B cell (primary cell): ENCODE data around the gene SHE. TPM values are rescaled to one million over a fixed set of nuclear protein-coding genes. Genes with fewer than 3 reads are reported as not detected.

Source experiments
- ATAC-seq: fragments of 200-7000 bp; cut with Tn5 transposase; one replicate; pipeline ENCODE4 v1.10.0; 2021; ENCODE audit warnings: low read depth, mild to moderate bottlenecking, moderate number of reproducible peaks, moderate library complexity
- CTCF ChIA-PET: fragments of 350-600 bp; sonication (Branson Sonifier 250); formaldehyde crosslinking; loops from one replicate; lab custom pipeline; 2021; ENCODE audit warnings: antibody characterized with exemption, inconsistent platforms; lab: Charles Lee
- POLR2A ChIA-PET: fragments of 350-600 bp; sonication (Branson Sonifier 250); formaldehyde crosslinking; loops from one replicate; lab custom pipeline; 2021; ENCODE audit warnings: antibody characterized with exemption; lab: Charles Lee
- DNase-seq: peaks from one replicate; pipeline ENCODE4 v3.0.0; 2013
- H2AFZ ChIP-seq: 2 replicates; pipeline ENCODE4 v1.6.1; 2012; ENCODE audit warnings: mild to moderate bottlenecking, low read depth, low read length; ENCODE audit not compliant: insufficient read depth, poor library complexity, severe bottlenecking
- H3K27ac ChIP-seq, 2 donors: 1 replicate in 1 of 2; 2 replicates in 1 of 2; pipeline ENCODE4 v1.5.1; 2012 to 2013; ENCODE audit warnings: low read length in 2 of 2, mild to moderate bottlenecking in 2 of 2, moderate library complexity in 1 of 2
- H3K27me3 ChIP-seq, 4 experiments: fragments of 200-600 bp in 1 of 4; sonication (generic) in 1 of 4; replicated peaks in 1 of 4; 1 replicate in 2 of 4; 2 replicates in 2 of 4; pipeline versions ENCODE4 v1.6.1 to v1.7.0; 2013 to 2016; ENCODE audit warnings: low read length in 3 of 4, mild to moderate bottlenecking in 2 of 4, mixed read lengths in 1 of 4, moderate library complexity in 1 of 4; ENCODE audit not compliant: insufficient read depth in 4 of 4, control insufficient read depth in 3 of 4; ENCODE audit errors: control extremely low read depth in 1 of 4
- H3K36me3 ChIP-seq, 2 experiments: replicated peaks in 1 of 2; 1 replicate in 1 of 2; 2 replicates in 1 of 2; pipeline versions ENCODE4 v1.6.1 to v1.7.1; 2013; ENCODE audit warnings: low read length in 1 of 2; ENCODE audit not compliant: insufficient read depth in 2 of 2, control insufficient read depth in 1 of 2; ENCODE audit errors: control extremely low read depth in 1 of 2, extremely low read depth in 1 of 2
- H3K4me1 ChIP-seq, 2 donors: fragments of 200-600 bp in 1 of 2; sonication (generic) in 1 of 2; 1 replicate in 1 of 2; 2 replicates in 1 of 2; pipeline versions ENCODE4 v1.5.1 to v1.6.1; 2013 to 2017; ENCODE audit warnings: low read length in 2 of 2; ENCODE audit not compliant: control insufficient read depth in 2 of 2, insufficient read depth in 2 of 2
- H3K4me2 ChIP-seq: replicated peaks from 2 replicates; pipeline ENCODE3; 2012; ENCODE audit warnings: mild to moderate bottlenecking, low read depth, low read length; ENCODE audit not compliant: poor library complexity, severe bottlenecking
- H3K4me3 ChIP-seq, 5 experiments: fragments of 200-600 bp in 1 of 5; sonication (generic) in 1 of 5; 1 replicate in 3 of 5; 2 replicates in 2 of 5; pipeline versions ENCODE4 v1.5.1 to v1.7.0; 2011 to 2016; ENCODE audit warnings: low read length in 4 of 5, mild to moderate bottlenecking in 4 of 5, low read depth in 2 of 5, control low read depth in 1 of 5, moderate library complexity in 1 of 5; ENCODE audit not compliant: insufficient read depth in 1 of 5; ENCODE audit errors: control extremely low read depth in 1 of 5, extremely low read depth in 1 of 5
- H3K79me2 ChIP-seq: fragments of 200-600 bp; sonication (generic); one replicate; pipeline ENCODE4 v1.6.0; 2016; ENCODE audit warnings: low read length; ENCODE audit not compliant: control insufficient read depth, insufficient read depth
- H3K9ac ChIP-seq: fragments of 200-600 bp; sonication (generic); 2 replicates; pipeline ENCODE4 v1.6.1; 2017; ENCODE audit warnings: mild to moderate bottlenecking, low read length, moderate library complexity
- H3K9me3 ChIP-seq, 3 donors: one replicate each; pipeline versions ENCODE4 v1.6.1 to v1.7.1; 2013; ENCODE audit warnings: low read length in 2 of 3; ENCODE audit not compliant: control insufficient read depth in 2 of 3, insufficient read depth in 1 of 3; ENCODE audit errors: control extremely low read depth in 1 of 3
- H4K20me1 ChIP-seq: 2 replicates; pipeline ENCODE4 v1.6.0; 2012; ENCODE audit warnings: mild to moderate bottlenecking, low read length; ENCODE audit not compliant: insufficient read depth, control insufficient read depth, poor library complexity, severe bottlenecking
- H3K27ac Mint-ChIP-seq: one replicate; pipeline ENCODE4 v1.8.0; 2021; ENCODE audit warnings: mixed read lengths
- H3K27me3 Mint-ChIP-seq: one replicate; pipeline ENCODE4 v1.8.0; 2021; ENCODE audit warnings: mixed read lengths
- H3K4me1 Mint-ChIP-seq: one replicate; pipeline ENCODE4 v1.8.0; 2021; ENCODE audit warnings: mixed read lengths
- H3K4me3 Mint-ChIP-seq: one replicate; pipeline ENCODE4 v1.8.0; 2021; ENCODE audit warnings: mixed read lengths
- H3K9me3 Mint-ChIP-seq: one replicate; pipeline ENCODE4 v1.8.0; 2022; ENCODE audit warnings: mixed read lengths; ENCODE audit not compliant: insufficient read depth
- EZH2 ChIP-seq: IDR thresholded peaks from 2 replicates; pipeline ENCODE4 v1.6.1; 2012; ENCODE audit warnings: borderline replicate concordance, low read depth, mild to moderate bottlenecking, moderate library complexity, low read length; ENCODE audit not compliant: insufficient read depth, poor library complexity, severe bottlenecking
- WGBS: methylation state at CpG from one replicate; pipeline ENCODE4 v1.1.5; 2013; ENCODE audit warnings: missing lambda C conversion rate; ENCODE audit not compliant: insufficient coverage; 5-methylcytosine and 5-hydroxymethylcytosine counted together
- intact Hi-C: fragments of 100-400 bp; cut with micrococcal nuclease; formaldehyde crosslinking; loops from one replicate; pipeline ENCODE4 v1.10.0; 2022
- polyA plus RNA-seq: library from polyadenylated mRNA; depleted of rRNA; stranded (reverse); fragments of >200 nt; gene quantifications from 2 replicates; pipeline ENCODE4 v1.2.3, GENCODE V29; 2012
- total RNA-seq, 2 donors: library from RNA; stranded (reverse); fragments of 120-200 nt in 1 of 2; gene quantifications; 1 replicate in 1 of 2; 2 replicates in 1 of 2; pipeline versions ENCODE4 v1.2.3 to v1.2.4, GENCODE V29; 2013 to 2022
- TF ChIP-seq, protein P1 (sequence below): fragments of 200-600 bp; IDR thresholded peaks from one replicate; pipeline ENCODE4 v1.8.0; 2022; ENCODE audit warnings: antibody characterized with exemption, mild to moderate bottlenecking

The SHE gene
- total and polyA plus RNA-seq, 2 donors (not counting 1 experiment from before 2014, with no cell fraction given) = 0.01 TPM; not detected in 1

- no peaks in the 10 kb centered on the region for H3K27me3 ChIP-seq
- DNase-seq = peak; percentile 82
- 64% methylated on average over 6 of the region's 9 CpGs for WGBS
- no peak overlapping the region for H3K4me2 ChIP-seq
- Mint-ChIP-seq H3K4me3 (no peak overlapping the region), H3K9me3 (no peaks in the 10 kb centered on the region), H3K4me1 (peaks cover 2% of the 10 kb centered on the region), H3K27me3 (peaks cover 4% of the 10 kb centered on the region), H3K27ac (no peak overlapping the region)
- no peaks in the 10 kb centered on the region for H3K79me2 ChIP-seq
- peak; percentile 89 for ATAC-seq
- H3K4me1 ChIP-seq = no peaks in the 10 kb centered on the region
- H4K20me1 ChIP-seq = no peaks in the 10 kb centered on the region
- no peak overlapping the region for H3K27ac ChIP-seq
- ChIA-PET POLR2A (no interaction called here), CTCF (interaction anchor here (0.6 to 7.1 kb wide), 35 partner anchors 8 to 605 kb away, joined by 3 to 188 read pairs (median 7); partner anchors contain the start of genes CHRNB2, PMVK and UBE2Q1)
- intact Hi-C loops = loop anchor here (1.0 to 2.0 kb wide), 3 partner anchors 75 to 398 kb away; partner anchors contain the start of gene IL6R
- H3K9ac ChIP-seq = no peak overlapping the region
- no peaks in the 10 kb centered on the region for H3K36me3 ChIP-seq
- H3K4me3 ChIP-seq = no peak overlapping the region
- TF ChIP-seq, protein P1, sequence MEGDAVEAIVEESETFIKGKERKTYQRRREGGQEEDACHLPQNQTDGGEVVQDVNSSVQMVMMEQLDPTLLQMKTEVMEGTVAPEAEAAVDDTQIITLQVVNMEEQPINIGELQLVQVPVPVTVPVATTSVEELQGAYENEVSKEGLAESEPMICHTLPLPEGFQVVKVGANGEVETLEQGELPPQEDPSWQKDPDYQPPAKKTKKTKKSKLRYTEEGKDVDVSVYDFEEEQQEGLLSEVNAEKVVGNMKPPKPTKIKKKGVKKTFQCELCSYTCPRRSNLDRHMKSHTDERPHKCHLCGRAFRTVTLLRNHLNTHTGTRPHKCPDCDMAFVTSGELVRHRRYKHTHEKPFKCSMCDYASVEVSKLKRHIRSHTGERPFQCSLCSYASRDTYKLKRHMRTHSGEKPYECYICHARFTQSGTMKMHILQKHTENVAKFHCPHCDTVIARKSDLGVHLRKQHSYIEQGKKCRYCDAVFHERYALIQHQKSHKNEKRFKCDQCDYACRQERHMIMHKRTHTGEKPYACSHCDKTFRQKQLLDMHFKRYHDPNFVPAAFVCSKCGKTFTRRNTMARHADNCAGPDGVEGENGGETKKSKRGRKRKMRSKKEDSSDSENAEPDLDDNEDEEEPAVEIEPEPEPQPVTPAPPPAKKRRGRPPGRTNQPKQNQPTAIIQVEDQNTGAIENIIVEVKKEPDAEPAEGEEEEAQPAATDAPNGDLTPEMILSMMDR = peak; percentile 99
- no peak for TF ChIP-seq EZH2
- no peak overlapping the region for H2AFZ ChIP-seq
- H3K9me3 ChIP-seq = no peaks in the 10 kb centered on the region
Measured at GRCh38 chr1:154479764-154480421, 22.3 kb downstream of the SHE start.

- Histone ChIP-seq H3K79me2 (no peaks in the 10 kb centered on the region), H3K4me2 (no peak overlapping the region), H3K27me3 (no peaks in the 10 kb centered on the region), H3K27ac (no peak overlapping the region), H3K9me3 (no peaks in the 10 kb centered on the region), H3K36me3 (no peaks in the 10 kb centered on the region), H3K4me1 (peaks cover 0 to 7% of the 10 kb centered on the region in 2 donors), H4K20me1 (no peaks in the 10 kb centered on the region), H3K9ac (no peak overlapping the region), H3K4me3 (no peak overlapping the region), H2AFZ (no peak overlapping the region)
- ChIA-PET POLR2A (no interaction called here), CTCF (interaction anchor here (0.7 to 7.1 kb wide), 17 partner anchors 13 to 609 kb away, joined by 3 to 188 read pairs (median 7); no protein-coding TSS in a partner anchor)
- TF ChIP-seq, protein P1 = no peak
- TF ChIP-seq EZH2 = no peak
- ATAC-seq = no peak
- Mint-ChIP-seq H3K27me3 (no peaks in the 10 kb centered on the region), H3K4me1 (peaks cover 2% of the 10 kb centered on the region), H3K9me3 (no peaks in the 10 kb centered on the region), H3K27ac (no peak overlapping the region), H3K4me3 (no peak overlapping the region)
- 74% methylated on average over 2 of the region's 5 CpGs for WGBS
- peak; percentile 29 for DNase-seq
- intact Hi-C loops = loop anchor here (1.0 to 2.0 kb wide), 3 partner anchors 74 to 400 kb away; partner anchors contain the start of gene IL6R
Measured at GRCh38 chr1:154478639-154479038, 23.6 kb downstream of the SHE start.
